Aorta (tissue), 5 donors: ENCODE data around the gene SART3. TPM values are rescaled to one million over a fixed set of nuclear protein-coding genes. Genes with fewer than 3 reads are reported as not detected.

Source experiments
- ATAC-seq: fragments of 200-7000 bp; cut with Tn5 transposase; one replicate; pipeline ENCODE4 v1.9.1; 2022; ENCODE audit warnings: moderate library complexity; ENCODE audit not compliant: low FRiP score
- DNase-seq, 2 donors: peaks; one replicate each; pipeline ENCODE4 v3.0.0-alpha.2; 2020
- H3K27ac ChIP-seq, 2 donors: one replicate each; pipeline ENCODE4 v1.5.1; 2013; ENCODE audit warnings: low read length in 2 of 2, mild to moderate bottlenecking in 2 of 2, moderate library complexity in 2 of 2, control low read depth in 1 of 2, inconsistent platforms in 1 of 2, low read depth in 1 of 2
- H3K27me3 ChIP-seq, 2 donors: one replicate each; pipeline ENCODE4 v1.6.1; 2013; ENCODE audit warnings: control low read depth in 1 of 2, low read length in 1 of 2, mild to moderate bottlenecking in 1 of 2, moderate library complexity in 1 of 2; ENCODE audit not compliant: insufficient read depth in 2 of 2, control insufficient read depth in 1 of 2
- H3K36me3 ChIP-seq, 2 donors: one replicate each; pipeline ENCODE4 v1.6.1; 2013; ENCODE audit warnings: control low read depth in 1 of 2, low read length in 1 of 2, mild to moderate bottlenecking in 1 of 2; ENCODE audit not compliant: insufficient read depth in 2 of 2, control insufficient read depth in 1 of 2
- H3K4me1 ChIP-seq, 2 donors: one replicate each; pipeline ENCODE4 v1.6.1; 2013; ENCODE audit warnings: low read length in 2 of 2, control low read depth in 1 of 2, mild to moderate bottlenecking in 1 of 2, moderate library complexity in 1 of 2; ENCODE audit not compliant: insufficient read depth in 2 of 2, control insufficient read depth in 1 of 2
- H3K4me3 ChIP-seq, 2 donors: one replicate each; pipeline ENCODE4 v1.5.1; 2013; ENCODE audit warnings: low read length in 2 of 2, control low read depth in 1 of 2, mild to moderate bottlenecking in 1 of 2
- H3K9me3 ChIP-seq: one replicate; pipeline ENCODE4 v1.6.1; 2013; ENCODE audit warnings: mild to moderate bottlenecking, low read length; ENCODE audit not compliant: control insufficient read depth
- WGBS, 2 donors: extraction: QIAGEN DNeasy Blood & Tissue Kit; methylation state at CpG; one replicate each; pipeline ENCODE4 v1.1.7; 2013; 5-methylcytosine and 5-hydroxymethylcytosine counted together
- intact Hi-C, 2 donors: fragments of 100-400 bp; cut with DNase I; formaldehyde crosslinking; loops; one replicate each; pipeline versions ENCODE4 v1.14.2 to v1.15.0; 2022
- polyA plus RNA-seq, 2 donors: library from polyadenylated mRNA; stranded (reverse); fragments of 200-250 nt; gene quantifications; one replicate each; pipeline ENCODE4 v1.2.3, GENCODE V29; 2013
- total RNA-seq, 2 donors: library from RNA; stranded (reverse); fragmentation: NEBNext Ultra II Directional; extraction: Animal tissue kit (Norgen Biotek cat#: 25700); gene quantifications; one replicate each; pipeline ENCODE4 v1.2.1, GENCODE V29; 2021
- donor health status: healthy with polysubstance abuse.
- donor health status: Bipolar disorder and iron deficiency.
- donor health status: DM: no; HTN: no; CAD: no.
- donor health status: DM: no; HTN: no; CAD: no.
- donor health status: DM: yes; HTN: yes; CAD: no.

Gene SART3
- total and polyA plus RNA-seq, 4 donors: 11.5 to 51.3 (median 35.0) TPM

DNA sequence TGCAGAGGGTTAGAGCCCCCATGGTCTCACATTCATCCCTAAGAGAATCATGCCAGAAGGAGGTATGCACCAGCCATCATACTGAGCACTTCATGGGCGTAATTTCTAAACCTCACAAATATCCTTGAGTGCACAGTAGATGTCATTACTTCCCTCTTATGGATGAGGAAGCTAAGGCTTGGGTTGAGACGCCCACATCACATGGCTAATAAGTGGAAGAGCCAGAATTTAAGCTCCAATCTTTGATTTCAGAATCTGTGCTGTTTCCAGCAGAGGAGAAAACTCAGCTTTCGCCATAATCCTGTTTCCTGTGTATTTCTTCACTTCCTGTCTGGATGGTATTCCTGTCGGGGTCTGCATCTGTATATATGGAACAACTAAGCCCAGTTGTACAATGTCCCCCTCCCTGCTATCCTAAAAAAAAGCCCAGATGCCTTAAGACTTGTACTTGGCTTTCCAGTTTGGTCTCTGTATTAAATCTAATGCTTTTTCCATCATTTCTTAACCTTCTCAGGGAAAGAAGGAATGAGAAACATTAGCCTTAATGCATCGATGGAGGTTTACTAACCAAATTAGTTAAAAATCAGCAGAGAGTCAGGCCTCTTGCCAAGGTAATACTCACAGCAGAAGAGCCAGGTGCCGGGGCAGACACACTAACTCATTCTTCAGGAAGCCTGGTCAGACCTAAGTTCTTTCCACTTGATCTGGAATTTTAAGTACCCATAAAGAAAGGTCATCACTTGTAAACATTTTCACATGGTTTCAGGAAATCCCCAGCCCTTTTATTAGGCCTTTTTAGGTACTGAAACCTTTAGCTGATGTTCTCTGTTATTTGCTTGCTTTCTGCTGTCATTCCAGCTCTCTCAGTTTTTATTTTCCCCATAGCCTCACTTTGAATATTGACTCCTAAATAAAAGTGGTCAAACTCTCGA, 6.7 kb upstream of the SART3 start:
- ATAC-seq (no peak), DNase-seq (no peak)
- intact Hi-C loops: loop anchor here (5.0 to 10.0 kb wide), 3 partner anchors 50 to 385 kb away; partner anchors contain the start of gene SSH1 (in 1 of the 2)
- Histone ChIP-seq H3K27me3 (no peaks in the 10 kb centered on the region), H3K4me3 (no peak overlapping the region), H3K9me3 (no peaks in the 10 kb centered on the region), H3K36me3 (peaks cover 0 to 20% of the 10 kb centered on the region in 2 donors), H3K27ac (no peak overlapping the region), H3K4me1 (no peaks in the 10 kb centered on the region)
- 81 to 83% methylated on average over 7 of the region's 7 CpGs for WGBS, 2 donors

DNA sequence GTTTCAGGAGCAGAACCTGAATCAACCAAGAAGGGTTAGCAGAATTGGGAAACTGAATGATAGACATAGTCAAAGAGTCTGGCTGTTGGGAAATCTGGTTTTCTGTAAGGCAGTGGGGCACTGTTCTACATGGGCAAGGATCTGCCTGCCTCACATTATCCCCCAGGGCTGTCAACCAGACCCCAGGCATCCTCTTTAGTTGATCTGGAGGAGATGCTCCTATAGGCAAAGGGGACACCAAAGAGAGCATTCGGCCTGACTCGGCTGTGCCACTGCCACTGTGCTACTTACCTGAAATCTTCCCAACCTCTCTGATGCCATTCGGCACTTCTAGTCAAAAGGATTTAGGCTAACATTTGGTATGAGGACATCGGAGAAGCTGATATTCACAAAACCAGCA, 5.5 kb upstream of the SART3 start:
- peaks cover 0 to 20% of the 10 kb centered on the region in 2 donors for H3K36me3 ChIP-seq
- ATAC-seq (no peak), DNase-seq (no peak)
- no peaks in the 10 kb centered on the region for H3K27me3 ChIP-seq
- no peaks in the 10 kb centered on the region for H3K9me3 ChIP-seq
- H3K4me1 ChIP-seq: no peaks in the 10 kb centered on the region
- 92% methylated on average over 4 of the region's 4 CpGs for WGBS, 2 donors
- no peak overlapping the region for H3K4me3 ChIP-seq
- H3K27ac ChIP-seq: no peak overlapping the region
- intact Hi-C loops: loop anchor here (5.0 to 10.0 kb wide), 3 partner anchors 51 to 386 kb away; partner anchors contain the start of gene SSH1 (in 1 of the 2)

- WGBS, 2 donors: 0 to 1% methylated on average over 2 of the region's 2 CpGs
- H3K36me3 ChIP-seq: peaks cover 0 to 20% of the 10 kb centered on the region in 2 donors
- intact Hi-C loops: loop anchor here (5.0 to 10.0 kb wide), 3 partner anchors 51 to 386 kb away; partner anchors contain the start of gene SSH1 (in 1 of the 2)
- H3K4me1 ChIP-seq: no peaks in the 10 kb centered on the region
- H3K27me3 ChIP-seq: no peaks in the 10 kb centered on the region
- H3K9me3 ChIP-seq: no peaks in the 10 kb centered on the region
- DNase-seq (peak; percentile 83 to 88), ATAC-seq (no peak)
- H3K27ac ChIP-seq: peak overlapping the region in 1 of 2 donors; percentile 30
- no peak overlapping the region for H3K4me3 ChIP-seq
Observed at GRCh38 chr12:108565976-108566375, 5.0 kb upstream of the SART3 start.

DNA sequence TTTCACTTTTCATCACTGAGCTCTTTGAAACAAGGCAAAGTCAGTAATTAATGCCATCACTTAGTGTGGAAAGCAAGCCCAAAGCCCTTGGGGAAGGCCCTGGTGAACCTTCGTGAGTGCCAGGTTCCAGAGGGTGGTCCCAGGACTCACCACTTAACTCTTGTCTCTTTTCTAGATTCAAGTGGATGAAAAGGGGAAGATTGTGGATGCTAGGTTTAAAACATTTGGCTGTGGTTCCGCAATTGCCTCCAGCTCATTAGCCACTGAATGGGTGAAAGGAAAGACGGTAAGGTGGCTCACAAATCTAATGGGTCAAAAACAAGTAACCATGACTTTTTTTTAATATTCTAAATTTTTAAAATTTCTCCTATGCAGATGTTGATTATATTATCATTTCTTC, 4.2 kb upstream of the SART3 start:
- Histone ChIP-seq H3K4me1 (peaks cover 0 to 2% of the 10 kb centered on the region in 2 donors), H3K9me3 (no peaks in the 10 kb centered on the region), H3K27ac (no peak overlapping the region), H3K36me3 (peaks cover 0 to 20% of the 10 kb centered on the region in 2 donors), H3K4me3 (no peak overlapping the region), H3K27me3 (no peaks in the 10 kb centered on the region)
- ATAC-seq: no peak
- intact Hi-C loops: loop anchor here (5.0 to 10.0 kb wide), 3 partner anchors 52 to 387 kb away; partner anchors contain the start of gene SSH1 (in 1 of the 2)
- 85 to 86% methylated on average over 3 of the region's 3 CpGs for WGBS, 2 donors
- no peak for DNase-seq

- Histone ChIP-seq H3K27ac (no peak overlapping the region), H3K4me1 (peaks cover 0 to 6% of the 10 kb centered on the region in 2 donors), H3K4me3 (no peak overlapping the region), H3K9me3 (no peaks in the 10 kb centered on the region), H3K27me3 (no peaks in the 10 kb centered on the region), H3K36me3 (peaks cover 0 to 20% of the 10 kb centered on the region in 2 donors)
- intact Hi-C loops: loop anchor here (5.0 to 10.0 kb wide), 5 partner anchors 53 to 528 kb away; partner anchors contain the start of genes ALKBH2 (in 1 of the 2), CORO1C (in 1 of the 2) and SSH1 (in 1 of the 2)
- ATAC-seq (no peak), DNase-seq (no peak)
Observed at GRCh38 chr12:108564724-108565123, 3.8 kb upstream of the SART3 start.

- no peak for ATAC-seq
- DNase-seq: no peak
- intact Hi-C loops: loop anchor here (2.0 to 10.0 kb wide), 8 partner anchors 55 to 529 kb away; partner anchors contain the start of genes ALKBH2 (in 2 of the 2), SSH1 (in 2 of the 2) and CORO1C (in 1 of the 2)
- Histone ChIP-seq H3K4me1 (peaks cover 0 to 9% of the 10 kb centered on the region in 2 donors), H3K27ac (no peak overlapping the region), H3K36me3 (peaks cover 0 to 18% of the 10 kb centered on the region in 2 donors), H3K9me3 (no peaks in the 10 kb centered on the region), H3K4me3 (no peak overlapping the region), H3K27me3 (no peaks in the 10 kb centered on the region)
- WGBS, 2 donors: 0% methylated on average over 1 of the region's 1 CpG
Observed at GRCh38 chr12:108563804-108564151, 2.8 kb upstream of the SART3 start.

- H3K27me3 ChIP-seq: no peaks in the 10 kb centered on the region
- H3K9me3 ChIP-seq: no peaks in the 10 kb centered on the region
- H3K27ac ChIP-seq: peak overlapping the region in 1 of 2 donors; percentile 64
- intact Hi-C loops: loop anchor here (2.0 to 10.0 kb wide), 8 partner anchors 56 to 530 kb away; partner anchors contain the start of genes ALKBH2 (in 2 of the 2), SSH1 (in 2 of the 2) and CORO1C (in 1 of the 2)
- 1% methylated on average over 14 of the region's 14 CpGs for WGBS, 2 donors
- H3K4me3 ChIP-seq: peak overlapping the region; percentile 60 to 88
- peaks cover 0 to 9% of the 10 kb centered on the region in 2 donors for H3K4me1 ChIP-seq
- H3K36me3 ChIP-seq: peaks cover 0 to 15% of the 10 kb centered on the region in 2 donors
- DNase-seq: peak; percentile 90 to 91
- peak; percentile 69 for ATAC-seq
Observed at GRCh38 chr12:108563136-108563803, 2.3 kb upstream of the SART3 start.
